NK-92 (cell line): ENCODE measurements around the gene SPRYD7.
"Not testable (repeated sequence)": the region's sequence is repeated elsewhere in the genome, so short reads cannot be mapped to it uniquely, and the experiment has no call there.

Experiments
- DNase-seq: peaks from one replicate; lab custom pipeline; 2025; ENCODE audit not compliant: unreplicated experiment; lab: John Stamatoyannopoulos, UW

The SPRYD7 gene

GRCh38 chr13:49936075-49936967 lies at the start of gene SPRYD7:
Gene SPRYD7, minus strand, starts transcription at chr13:49936340. Its CDS starts 105 bp downstream, at chr13:49936235.
- DNase-seq: peak; percentile 53

GRCh38 chr13:49985129-49985528 lies 49.0 kb upstream of the SPRYD7 start:
- DNase-seq: no peak

- DNase-seq: no peak
Measured at GRCh38 chr13:49980266-49980665, 44.1 kb upstream of the SPRYD7 start.

- DNase-seq: no peak
Measured at GRCh38 chr13:49977992-49978391, 41.9 kb upstream of the SPRYD7 start.

- DNase-seq: no peak
Measured at GRCh38 chr13:49976314-49977258, 40.4 kb upstream of the SPRYD7 start.

GRCh38 chr13:49975826-49976225 lies 39.7 kb upstream of the SPRYD7 start:
- DNase-seq: no peak

GRCh38 chr13:49972709-49973108 lies 36.6 kb upstream of the SPRYD7 start:
- DNase-seq: no peak

- DNase-seq: no peak
Measured at GRCh38 chr13:49967456-49967855, 31.3 kb upstream of the SPRYD7 start.

GRCh38 chr13:49958321-49958720 lies 22.2 kb upstream of the SPRYD7 start:
- no peak for DNase-seq

GRCh38 chr13:49956131-49956530 lies 20.0 kb upstream of the SPRYD7 start:
- DNase-seq: no peak

GRCh38 chr13:49954674-49955455 lies 18.7 kb upstream of the SPRYD7 start:
- DNase-seq: no peak

- no peak for DNase-seq
Measured at GRCh38 chr13:49953560-49953959, 17.4 kb upstream of the SPRYD7 start.

GRCh38 chr13:49951754-49952535 lies 15.8 kb upstream of the SPRYD7 start:
- no peak for DNase-seq

- DNase-seq: not testable (repeated sequence)
Measured at GRCh38 chr13:49948777-49949270, 12.7 kb upstream of the SPRYD7 start.

- no peak for DNase-seq
Measured at GRCh38 chr13:49939321-49939720, 3.2 kb upstream of the SPRYD7 start.

GRCh38 chr13:49938921-49939320 lies 2.8 kb upstream of the SPRYD7 start:
- no peak for DNase-seq

- DNase-seq: no peak
Measured at GRCh38 chr13:49938314-49938713, 2.2 kb upstream of the SPRYD7 start.

- DNase-seq: no peak
Measured at GRCh38 chr13:49936968-49937273, 781 bp upstream of the SPRYD7 start.

GRCh38 chr13:49935171-49936074 lies 717 bp downstream of the SPRYD7 start:
- DNase-seq: no peak
